ENCODE data around the gene TTYH3.

DNA sequence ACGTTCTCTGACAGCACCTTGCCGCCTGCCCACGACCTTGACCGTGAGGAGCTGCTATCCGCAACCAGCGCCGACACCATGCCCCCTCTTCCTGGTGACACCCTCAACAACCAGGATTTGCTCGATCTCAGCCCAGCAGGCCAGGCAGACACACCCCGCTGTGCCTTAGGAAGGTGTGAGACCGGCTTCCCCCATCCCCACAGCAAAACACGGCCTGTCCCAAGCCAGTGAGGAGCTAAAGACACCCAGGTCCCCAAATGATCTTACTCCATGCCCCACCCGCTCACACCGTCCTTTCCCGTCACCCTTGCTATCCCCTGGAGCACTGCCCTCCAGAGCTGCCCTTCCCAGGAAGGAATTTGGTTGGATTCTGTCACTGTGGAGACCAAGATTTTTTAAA lies 21.3 kb upstream of the TTYH3 start:
- TF ChIP-seq ZNF121 (tag by site-specific recombination; IDR thresholded peaks at IDR 0.05) (no peak), CTCF (tag by site-specific recombination; IDR thresholded peaks at IDR 0.05) (no peak), ZNF549 (tag by site-specific recombination; IDR thresholded peaks at IDR 0.05) (no peak), WT1 (tag by site-specific recombination; IDR thresholded peaks at IDR 0.05) (no peak), KLF10 (tag by site-specific recombination; IDR thresholded peaks at IDR 0.05) (no peak), ZFP3 (tag by site-specific recombination; IDR thresholded peaks at IDR 0.05; ENCODE audit: low read depth) (no peak), ZNF433 (tag by site-specific recombination; IDR thresholded peaks at IDR 0.05; ENCODE audit: low read depth) (no peak), ZBTB7A (tag by site-specific recombination; IDR thresholded peaks at IDR 0.05; ENCODE audit: low read depth) (no peak), ZNF558 (tag by site-specific recombination; IDR thresholded peaks at IDR 0.05) (no peak), YY1 (tag by site-specific recombination; IDR thresholded peaks at IDR 0.05) (no peak), ZNF610 (tag by site-specific recombination; IDR thresholded peaks at IDR 0.05; ENCODE audit: borderline replicate concordance) (no peak), ZNF174 (tag by site-specific recombination; IDR thresholded peaks at IDR 0.05) (no peak)
- TF ChIP-seq, protein P1, sequence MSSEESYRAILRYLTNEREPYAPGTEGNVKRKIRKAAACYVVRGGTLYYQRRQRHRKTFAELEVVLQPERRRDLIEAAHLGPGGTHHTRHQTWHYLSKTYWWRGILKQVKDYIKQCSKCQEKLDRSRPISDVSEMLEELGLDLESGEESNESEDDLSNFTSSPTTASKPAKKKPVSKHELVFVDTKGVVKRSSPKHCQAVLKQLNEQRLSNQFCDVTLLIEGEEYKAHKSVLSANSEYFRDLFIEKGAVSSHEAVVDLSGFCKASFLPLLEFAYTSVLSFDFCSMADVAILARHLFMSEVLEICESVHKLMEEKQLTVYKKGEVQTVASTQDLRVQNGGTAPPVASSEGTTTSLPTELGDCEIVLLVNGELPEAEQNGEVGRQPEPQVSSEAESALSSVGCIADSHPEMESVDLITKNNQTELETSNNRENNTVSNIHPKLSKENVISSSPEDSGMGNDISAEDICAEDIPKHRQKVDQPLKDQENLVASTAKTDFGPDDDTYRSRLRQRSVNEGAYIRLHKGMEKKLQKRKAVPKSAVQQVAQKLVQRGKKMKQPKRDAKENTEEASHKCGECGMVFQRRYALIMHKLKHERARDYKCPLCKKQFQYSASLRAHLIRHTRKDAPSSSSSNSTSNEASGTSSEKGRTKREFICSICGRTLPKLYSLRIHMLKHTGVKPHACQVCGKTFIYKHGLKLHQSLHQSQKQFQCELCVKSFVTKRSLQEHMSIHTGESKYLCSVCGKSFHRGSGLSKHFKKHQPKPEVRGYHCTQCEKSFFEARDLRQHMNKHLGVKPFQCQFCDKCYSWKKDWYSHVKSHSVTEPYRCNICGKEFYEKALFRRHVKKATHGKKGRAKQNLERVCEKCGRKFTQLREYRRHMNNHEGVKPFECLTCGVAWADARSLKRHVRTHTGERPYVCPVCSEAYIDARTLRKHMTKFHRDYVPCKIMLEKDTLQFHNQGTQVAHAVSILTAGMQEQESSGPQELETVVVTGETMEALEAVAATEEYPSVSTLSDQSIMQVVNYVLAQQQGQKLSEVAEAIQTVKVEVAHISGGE (tag by site-specific recombination; conservative IDR thresholded peaks at IDR 0.05; ENCODE audit: low read depth), result no peak

Measured in HEK293 (cell line).